Mesendoderm (in vitro differentiated cells): Measurements from ENCODE around the gene CBFA2T3.

Source experiments
- DNase-seq: peaks from one replicate; pipeline ENCODE4 v3.0.0; 2013
- H2AK5ac ChIP-seq: 2 replicates; pipeline ENCODE4 v1.6.1; 2013; ENCODE audit warnings: low read length, inconsistent platforms
- H2BK120ac ChIP-seq: 2 replicates; pipeline ENCODE4 v1.6.1; 2013; ENCODE audit warnings: low read depth, mild to moderate bottlenecking, low read length, moderate library complexity, mixed read lengths
- H2BK15ac ChIP-seq: replicated peaks from 2 replicates; pipeline ENCODE4 v1.6.1; 2013; ENCODE audit warnings: low read depth, mild to moderate bottlenecking, moderate library complexity
- H2BK5ac ChIP-seq: 2 replicates; pipeline ENCODE4 v1.6.1; 2013; ENCODE audit warnings: low read length, inconsistent platforms
- H3K18ac ChIP-seq: 2 replicates; pipeline ENCODE4 v1.6.1; 2013; ENCODE audit warnings: mild to moderate bottlenecking, low read length, mixed read lengths
- H3K23ac ChIP-seq: one replicate; pipeline ENCODE4 v1.6.1; 2013; ENCODE audit warnings: low read length
- H3K27ac ChIP-seq: 2 replicates; pipeline ENCODE4 v1.5.1; 2013; ENCODE audit warnings: low read depth, mild to moderate bottlenecking, inconsistent platforms, low read length, moderate library complexity
- H3K27me3 ChIP-seq: 2 replicates; pipeline ENCODE4 v1.6.1; 2013; ENCODE audit warnings: low read length, control low read depth, mild to moderate bottlenecking, inconsistent platforms; ENCODE audit not compliant: insufficient read depth, poor library complexity
- H3K36me3 ChIP-seq: 2 replicates; pipeline ENCODE4 v1.6.1; 2013; ENCODE audit warnings: low read length, inconsistent platforms; ENCODE audit not compliant: control insufficient read depth, insufficient read depth
- H3K4ac ChIP-seq: one replicate; pipeline ENCODE4 v1.6.1; 2013; ENCODE audit warnings: low read depth, mild to moderate bottlenecking, low read length, moderate library complexity
- H3K4me1 ChIP-seq: 2 replicates; pipeline ENCODE4 v1.6.1; 2013; ENCODE audit warnings: low read depth, low read length, inconsistent platforms; ENCODE audit not compliant: control insufficient read depth
- H3K4me2 ChIP-seq: 2 replicates; pipeline ENCODE4 v1.6.1; 2013; ENCODE audit warnings: low read length
- H3K4me3 ChIP-seq: 2 replicates; pipeline ENCODE4 v1.5.1; 2013; ENCODE audit warnings: mild to moderate bottlenecking, low read length
- H3K56ac ChIP-seq: one replicate; pipeline ENCODE4 v1.6.1; 2013; ENCODE audit warnings: low read length
- H3K79me1 ChIP-seq: 2 replicates; pipeline ENCODE4 v1.6.1; 2013; ENCODE audit warnings: low read length, inconsistent platforms
- H3K79me2 ChIP-seq: 2 replicates; pipeline ENCODE4 v1.6.1; 2013; ENCODE audit warnings: mild to moderate bottlenecking, low read length; ENCODE audit not compliant: control insufficient read depth, insufficient read depth
- H3K9ac ChIP-seq: 2 replicates; pipeline ENCODE4 v1.6.1; 2013; ENCODE audit warnings: low read length, inconsistent platforms
- H4K5ac ChIP-seq: one replicate; pipeline ENCODE4 v1.6.1; 2013; ENCODE audit warnings: low read length
- H4K8ac ChIP-seq: one replicate; pipeline ENCODE4 v1.6.1; 2013; ENCODE audit warnings: low read depth, mild to moderate bottlenecking, control low read depth, low read length, moderate library complexity
- WGBS: extraction: QIAGEN DNeasy Blood & Tissue Kit; methylation state at CpG from one replicate; pipeline ENCODE4 v1.1.7; 2013; ENCODE audit warnings: low lambda C conversion rate, missing lambda C conversion rate; ENCODE audit not compliant: insufficient coverage; ENCODE audit errors: extremely low coverage; 5-methylcytosine and 5-hydroxymethylcytosine counted together

The CBFA2T3 gene

GRCh38 chr16:88875703-88876234 lies 101.2 kb downstream of the CBFA2T3 start:
- Histone ChIP-seq H3K79me1 (no peaks in the 10 kb centered on the region), H3K4ac (no peak overlapping the region)

GRCh38 chr16:88874938-88875599 lies 101.9 kb downstream of the CBFA2T3 start:
- no peak overlapping the region for H3K4me3 ChIP-seq
- no peak for DNase-seq
- no peak overlapping the region for H3K4ac ChIP-seq
- no peaks in the 10 kb centered on the region for H3K4me1 ChIP-seq
- no peak overlapping the region for H2AK5ac ChIP-seq
- no peak overlapping the region for H2BK15ac ChIP-seq
- no peaks in the 10 kb centered on the region for H3K79me1 ChIP-seq
- no peak overlapping the region for H3K9ac ChIP-seq
- WGBS = no CpG with 5 or more reads among the region's 34 CpGs
- no peaks in the 10 kb centered on the region for H3K27me3 ChIP-seq
- H4K5ac ChIP-seq = no peak overlapping the region
- no peak overlapping the region for H3K56ac ChIP-seq
- H4K8ac ChIP-seq = no peak overlapping the region
- H3K36me3 ChIP-seq = no peaks in the 10 kb centered on the region
- no peak overlapping the region for H3K23ac ChIP-seq
- H2BK5ac ChIP-seq = no peak overlapping the region
- no peak overlapping the region for H2BK120ac ChIP-seq
- H3K79me2 ChIP-seq = no peaks in the 10 kb centered on the region
- H3K27ac ChIP-seq = no peak overlapping the region
- no peak overlapping the region for H3K4me2 ChIP-seq
- no peak overlapping the region for H3K18ac ChIP-seq

More at GRCh38 chr16:88875703-88876234, 101.2 kb downstream of the CBFA2T3 start:
- Histone ChIP-seq H3K36me3 (no peaks in the 10 kb centered on the region), H3K27me3 (no peaks in the 10 kb centered on the region), H2BK120ac (no peak overlapping the region), H2BK15ac (no peak overlapping the region), H2AK5ac (no peak overlapping the region), H3K4me1 (no peaks in the 10 kb centered on the region), H4K8ac (no peak overlapping the region), H3K23ac (no peak overlapping the region), H3K4me2 (no peak overlapping the region), H4K5ac (no peak overlapping the region), H3K79me2 (no peaks in the 10 kb centered on the region), H3K27ac (no peak overlapping the region), H3K9ac (no peak overlapping the region), H3K4me3 (no peak overlapping the region), H3K56ac (no peak overlapping the region), H3K18ac (no peak overlapping the region), H2BK5ac (no peak overlapping the region)
- no peak for DNase-seq
- no CpG with 5 or more reads among the region's 22 CpGs for WGBS

- H3K56ac ChIP-seq = no peak overlapping the region
- no peak overlapping the region for H2AK5ac ChIP-seq
- H2BK120ac ChIP-seq = no peak overlapping the region
- no peak overlapping the region for H3K23ac ChIP-seq
- H2BK15ac ChIP-seq = no peak overlapping the region
- H3K9ac ChIP-seq = no peak overlapping the region
- H2BK5ac ChIP-seq = no peak overlapping the region
- H4K5ac ChIP-seq = no peak overlapping the region
- H3K4me1 ChIP-seq = no peaks in the 10 kb centered on the region
- no peaks in the 10 kb centered on the region for H3K36me3 ChIP-seq
- no peak for DNase-seq
- no peak overlapping the region for H3K4me3 ChIP-seq
- H4K8ac ChIP-seq = no peak overlapping the region
- H3K18ac ChIP-seq = no peak overlapping the region
- H3K4me2 ChIP-seq = no peak overlapping the region
- H3K27me3 ChIP-seq = no peaks in the 10 kb centered on the region
- no CpG with 5 or more reads among the region's 25 CpGs for WGBS
- no peaks in the 10 kb centered on the region for H3K79me1 ChIP-seq
- no peak overlapping the region for H3K4ac ChIP-seq
- no peaks in the 10 kb centered on the region for H3K79me2 ChIP-seq
- no peak overlapping the region for H3K27ac ChIP-seq
These were observed 104.2 kb downstream of the CBFA2T3 start for GRCh38 chr16:88872650-88873331.

GRCh38 chr16:88871730-88872416 lies 105.1 kb downstream of the CBFA2T3 start:
- DNase-seq = no peak
- Histone ChIP-seq H3K4me2 (no peak overlapping the region), H2BK120ac (no peak overlapping the region), H2BK15ac (no peak overlapping the region), H4K5ac (no peak overlapping the region), H3K79me2 (no peaks in the 10 kb centered on the region), H3K18ac (no peak overlapping the region), H3K56ac (no peak overlapping the region), H3K4ac (no peak overlapping the region), H4K8ac (no peak overlapping the region), H3K27ac (no peak overlapping the region), H3K23ac (no peak overlapping the region), H3K9ac (no peak overlapping the region), H2BK5ac (no peak overlapping the region), H3K4me3 (no peak overlapping the region), H3K4me1 (no peaks in the 10 kb centered on the region), H3K36me3 (no peaks in the 10 kb centered on the region), H2AK5ac (no peak overlapping the region), H3K27me3 (no peaks in the 10 kb centered on the region), H3K79me1 (no peaks in the 10 kb centered on the region)
- no CpG with 5 or more reads among the region's 21 CpGs for WGBS

- Histone ChIP-seq H3K4me1 (no peaks in the 10 kb centered on the region), H3K79me2 (no peaks in the 10 kb centered on the region), H4K8ac (no peak overlapping the region), H3K4me2 (no peak overlapping the region), H3K4ac (no peak overlapping the region), H3K4me3 (no peak overlapping the region), H3K27ac (no peak overlapping the region), H3K36me3 (no peaks in the 10 kb centered on the region), H2BK120ac (no peak overlapping the region), H3K18ac (no peak overlapping the region), H3K27me3 (no peaks in the 10 kb centered on the region), H2AK5ac (no peak overlapping the region), H3K23ac (no peak overlapping the region), H2BK15ac (no peak overlapping the region), H3K56ac (no peak overlapping the region), H3K9ac (no peak overlapping the region), H4K5ac (no peak overlapping the region), H2BK5ac (no peak overlapping the region), H3K79me1 (no peaks in the 10 kb centered on the region)
- DNase-seq = no peak
- no CpG with 5 or more reads among the region's 8 CpGs for WGBS
These were observed 105.7 kb downstream of the CBFA2T3 start for GRCh38 chr16:88871349-88871702.
